Gastrocnemius medialis (tissue), 4 donors: Measurements from ENCODE around the gene HDAC10.
A peak's percentile ranks its signal among the peaks of the same experiment; 100 is the strongest.

Experiments used
- CTCF ChIP-seq, 5 experiments: fragments of 450-650 bp in 3 of 5; fragments of 200-600 bp in 2 of 5; sonication (generic) in 2 of 5; IDR thresholded peaks in 4 of 5; conservative IDR thresholded peaks in 1 of 5; 1 replicate in 4 of 5; 2 replicates in 1 of 5; pipeline ENCODE4 v1.5.1; 2016 to 2019; ENCODE audit warnings: antibody characterized with exemption in 5 of 5, mild to moderate bottlenecking in 3 of 5, moderate library complexity in 3 of 5
- POLR2A ChIP-seq, 2 donors: fragments of 450-650 bp; IDR thresholded peaks; one replicate each; pipeline ENCODE4 v1.6.1; 2017; ENCODE audit warnings: antibody characterized with exemption in 2 of 2, mild to moderate bottlenecking in 2 of 2, moderate library complexity in 2 of 2

GRCh38 chr22:50276143-50276542, 25.1 kb upstream of the HDAC10 start:
- TF ChIP-seq POLR2A (IDR thresholded peaks at IDR 0.05), result no peak
- peak in 2 of 5 experiments; percentile 28 to 46 for TF ChIP-seq CTCF (IDR thresholded peaks at IDR 0.05 in 4 of 5, conservative IDR thresholded peaks at IDR 0.05 in 1 of 5)
